Epithelial cell of proximal tubule (primary cell): Measurements from ENCODE around the gene TBCD. TPM values are rescaled to one million over a fixed set of nuclear protein-coding genes. Genes with fewer than 3 reads are reported as not detected.

Experiments used
- DNase-seq: peaks from one replicate; pipeline ENCODE4 v3.0.0-alpha.2; 2011; ENCODE audit warnings: low read depth
- H3K4me3 ChIP-seq: 2 replicates; pipeline ENCODE4 v1.5.1; 2011; ENCODE audit warnings: low read depth, mild to moderate bottlenecking, low read length
- CTCF ChIP-seq: conservative IDR thresholded peaks from 2 replicates; pipeline ENCODE4 v1.5.1; 2012; ENCODE audit warnings: low read depth, mild to moderate bottlenecking, low read length
- total RNA-seq: library from RNA; depleted of rRNA; stranded (reverse); fragments of >200 nt; gene quantifications from 2 replicates; pipeline ENCODE4 v1.2.3, GENCODE V29; 2015

TBCD gene
- total RNA-seq, 1 donor from 2014 or later = 46.6 TPM

DNA sequence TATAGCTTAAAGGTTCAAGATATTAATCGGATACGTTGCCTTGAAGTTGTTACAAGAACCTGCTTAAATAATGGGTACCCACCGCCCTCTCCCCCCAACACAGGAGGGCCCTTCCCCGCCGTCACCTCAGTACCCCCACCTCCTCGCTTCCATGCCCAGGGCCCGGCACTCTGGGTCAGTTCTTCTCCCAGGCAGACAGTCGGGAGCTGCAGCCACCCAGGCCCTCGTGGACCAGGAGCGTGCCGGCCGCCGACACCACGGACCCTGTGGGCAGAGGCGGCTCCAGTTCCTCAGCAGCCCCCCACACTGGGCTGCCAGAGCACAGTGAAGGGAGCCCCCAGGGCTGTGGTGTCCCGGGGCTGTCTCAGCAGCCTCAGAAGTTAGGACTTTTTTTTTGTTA lies 168.8 kb downstream of the TBCD start:
- no peak for DNase-seq
- no peak for TF ChIP-seq CTCF
- no peak overlapping the region for H3K4me3 ChIP-seq

- no peak for DNase-seq
- no peak overlapping the region for H3K4me3 ChIP-seq
- no peak for TF ChIP-seq CTCF
Observed at GRCh38 chr17:82921426-82921825, 169.6 kb downstream of the TBCD start.

DNA sequence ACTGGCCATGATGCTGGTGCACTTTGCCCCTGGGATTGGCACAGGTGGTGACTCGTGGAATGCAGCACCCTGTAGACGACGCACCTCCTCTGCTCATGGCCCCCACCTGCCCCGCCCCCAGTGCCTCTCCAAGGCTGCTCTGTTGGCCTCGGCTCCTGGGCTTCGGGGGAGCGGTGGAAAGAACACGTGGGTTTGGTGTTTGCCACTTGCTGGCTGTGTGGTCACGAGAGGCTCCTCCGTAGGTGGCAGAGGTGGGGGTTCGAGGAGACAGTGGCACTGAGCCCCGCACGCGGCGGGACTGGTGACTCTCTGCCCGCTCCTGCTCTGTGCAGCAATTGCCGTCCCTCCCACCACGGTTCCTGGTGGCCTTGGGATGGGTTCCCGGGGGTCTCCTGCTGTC lies 170.8 kb downstream of the TBCD start:
- H3K4me3 ChIP-seq = no peak overlapping the region
- TF ChIP-seq CTCF = no peak
- DNase-seq = no peak

DNA sequence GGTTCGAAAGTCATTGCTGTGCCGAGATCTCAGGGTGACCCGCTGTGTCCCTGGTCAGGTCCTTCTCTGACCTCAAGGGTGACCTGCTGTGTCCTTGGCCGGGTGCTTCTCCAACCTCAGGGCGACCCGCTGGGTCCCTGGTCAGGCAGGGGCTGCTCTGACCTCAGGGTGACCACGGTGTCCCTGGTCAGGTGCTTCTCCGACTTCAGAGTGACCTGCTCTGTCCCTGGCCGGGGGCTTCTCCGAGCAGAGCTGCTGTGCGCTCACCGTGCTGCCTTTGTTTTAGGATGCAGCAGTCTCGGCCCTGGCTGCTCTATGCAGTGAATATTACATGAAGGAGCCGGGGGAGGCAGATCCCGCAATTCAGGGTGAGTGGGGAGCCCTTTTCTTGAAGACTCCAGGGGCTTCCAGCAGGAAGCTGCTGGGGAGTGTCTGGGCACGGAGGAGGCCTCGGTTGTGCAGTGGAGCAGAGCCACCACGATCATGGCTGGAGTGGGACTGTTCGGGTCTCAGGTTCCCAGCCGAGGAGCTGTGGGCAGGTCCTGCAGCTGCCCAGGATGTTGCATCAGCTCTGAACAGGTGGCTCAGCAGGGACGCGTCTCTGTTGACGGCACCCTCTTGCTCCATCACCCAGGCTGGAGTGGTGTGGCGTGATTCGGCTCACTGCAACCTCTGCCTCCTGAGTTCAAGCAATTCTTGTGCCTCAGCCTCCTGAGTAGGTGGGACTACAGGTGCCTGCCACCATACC lies 171.7 kb downstream of the TBCD start:
- no peak overlapping the region for H3K4me3 ChIP-seq
- DNase-seq = no peak
- TF ChIP-seq CTCF = no peak

GRCh38 chr17:82924214-82924613 lies 172.3 kb downstream of the TBCD start:
- TF ChIP-seq CTCF = no peak
- no peak for DNase-seq
- H3K4me3 ChIP-seq = no peak overlapping the region

- no peak for TF ChIP-seq CTCF
- no peak for DNase-seq
- no peak overlapping the region for H3K4me3 ChIP-seq
Observed at GRCh38 chr17:82924812-82925211, 172.9 kb downstream of the TBCD start.

- H3K4me3 ChIP-seq = no peak overlapping the region
- DNase-seq = no peak
- TF ChIP-seq CTCF = no peak
Observed at GRCh38 chr17:82925336-82925735, 173.5 kb downstream of the TBCD start.
